Activated naive CD4-positive, alpha-beta T cell treated with Interleukin-2 at 50 U/mL for 16 hours (primary cell): Measurements from ENCODE around the gene VAX1.
"Not testable (repeated sequence)": the region's sequence is repeated elsewhere in the genome, so short reads cannot be mapped to it uniquely, and the experiment has no call there.

Experiments
- DNase-seq: peaks from one replicate; pipeline ENCODE4 v3.0.0-alpha.2; 2020

The VAX1 gene

DNA sequence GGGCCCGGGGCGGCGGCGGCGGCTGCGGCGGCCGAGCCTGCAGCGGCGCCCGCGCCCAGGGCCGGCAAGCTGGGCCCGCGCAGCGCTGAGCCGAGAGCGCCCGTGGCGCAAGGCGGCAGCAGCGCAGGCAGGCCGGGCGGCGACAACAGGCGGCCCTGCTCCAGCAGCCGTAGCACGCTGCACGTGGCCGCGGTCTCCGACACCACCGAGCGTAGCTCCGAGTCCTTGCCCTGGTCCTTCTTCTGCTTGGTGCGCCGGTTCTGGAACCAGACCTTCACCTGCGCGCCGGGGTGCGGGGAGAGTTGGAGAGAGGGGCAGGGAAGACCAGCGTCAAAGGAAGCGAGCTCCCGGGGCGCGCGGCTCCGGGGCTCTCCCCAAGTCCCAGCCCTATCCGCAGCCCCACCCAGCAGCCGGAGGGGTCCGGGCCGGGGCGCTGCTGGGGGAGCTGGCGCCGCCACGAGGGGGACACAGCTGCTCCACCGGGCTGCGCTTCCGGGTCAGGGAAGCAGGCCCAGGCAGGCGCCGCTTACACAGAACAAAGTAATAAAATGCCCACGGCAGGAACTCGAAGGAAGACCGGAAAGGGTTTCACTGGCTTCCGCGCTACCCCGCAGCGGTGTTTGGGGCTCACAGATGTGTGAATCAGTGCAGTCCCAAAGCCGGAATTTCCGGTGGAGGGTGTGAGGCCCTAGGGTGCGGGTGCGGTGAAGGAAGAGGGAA lies 3.6 kb downstream of the VAX1 start:
- no peak for DNase-seq

DNA sequence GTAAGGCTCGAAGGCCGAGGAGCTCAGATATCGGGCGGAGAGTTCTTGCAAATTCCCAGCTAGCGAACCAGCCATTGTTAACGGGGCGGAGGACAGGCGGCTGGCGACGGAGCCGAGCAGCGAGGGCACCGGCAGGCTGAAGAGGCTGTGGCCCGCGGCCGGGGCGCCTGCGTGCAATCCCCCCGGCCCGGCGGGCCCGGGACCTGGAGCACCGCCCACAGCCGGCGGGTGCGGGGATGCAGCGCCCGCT lies 4.1 kb downstream of the VAX1 start:
- DNase-seq: no peak

DNA sequence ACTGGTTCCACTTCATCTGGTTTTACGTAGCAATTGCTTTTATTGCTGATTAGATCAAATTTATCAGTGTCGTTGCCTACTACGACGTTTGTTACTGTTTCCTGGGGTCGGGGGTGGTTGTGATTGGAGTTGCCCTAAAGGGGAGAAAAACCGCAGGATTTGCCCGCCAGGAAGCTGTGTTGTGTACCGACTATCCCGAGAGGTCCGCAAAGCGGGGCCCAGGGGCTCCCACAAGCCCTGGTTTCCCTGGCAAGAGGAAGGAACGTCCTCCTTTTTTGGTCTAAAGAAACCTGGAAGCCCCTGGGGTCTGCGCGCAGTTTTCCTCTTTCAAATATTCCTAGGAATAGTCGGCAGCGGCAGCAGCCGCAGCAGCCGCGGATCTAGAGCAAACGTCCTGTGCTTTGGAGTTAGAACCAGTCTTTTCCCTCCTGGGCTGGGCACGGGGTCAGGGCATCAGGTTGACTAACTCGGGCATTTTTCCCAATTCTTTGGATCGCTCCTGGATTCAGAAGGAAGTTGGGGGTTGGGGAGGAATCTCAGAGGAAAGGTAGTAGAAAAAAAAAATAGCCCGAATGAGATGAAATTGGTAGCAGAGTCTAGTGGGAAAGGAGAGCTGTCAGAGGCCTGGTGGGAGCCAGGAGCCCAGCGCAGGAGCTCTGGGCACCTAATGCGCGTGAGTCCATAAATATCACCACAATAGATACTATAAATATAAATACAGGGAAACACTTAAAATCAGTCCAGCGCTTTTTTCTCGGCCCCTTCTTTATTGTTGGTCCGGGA lies 4.6 kb downstream of the VAX1 start:
- no peak for DNase-seq

DNA sequence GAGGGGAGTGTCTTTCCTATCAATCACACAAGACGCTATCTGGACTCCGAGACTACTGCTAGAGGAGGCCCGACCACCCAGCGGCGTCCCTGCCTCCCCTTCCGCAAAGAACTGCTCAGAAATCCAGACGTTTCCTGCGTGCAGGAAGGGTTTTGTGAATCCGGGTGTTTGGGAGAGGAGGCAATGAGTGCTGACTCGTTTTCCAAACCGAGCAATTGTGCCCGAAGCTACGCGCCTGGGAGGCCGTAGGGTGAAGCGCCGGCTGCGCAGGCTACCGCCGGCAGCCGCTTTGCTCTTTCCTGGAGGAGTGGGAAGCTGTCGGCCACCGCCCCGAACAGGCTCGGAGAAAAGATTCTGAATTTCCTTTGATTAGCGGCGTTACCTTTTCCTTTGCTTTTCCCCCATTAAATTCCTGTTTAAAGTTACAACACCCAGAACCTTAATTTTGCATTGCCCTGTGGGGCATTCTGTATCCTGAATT lies 5.3 kb downstream of the VAX1 start:
- DNase-seq: no peak

DNA sequence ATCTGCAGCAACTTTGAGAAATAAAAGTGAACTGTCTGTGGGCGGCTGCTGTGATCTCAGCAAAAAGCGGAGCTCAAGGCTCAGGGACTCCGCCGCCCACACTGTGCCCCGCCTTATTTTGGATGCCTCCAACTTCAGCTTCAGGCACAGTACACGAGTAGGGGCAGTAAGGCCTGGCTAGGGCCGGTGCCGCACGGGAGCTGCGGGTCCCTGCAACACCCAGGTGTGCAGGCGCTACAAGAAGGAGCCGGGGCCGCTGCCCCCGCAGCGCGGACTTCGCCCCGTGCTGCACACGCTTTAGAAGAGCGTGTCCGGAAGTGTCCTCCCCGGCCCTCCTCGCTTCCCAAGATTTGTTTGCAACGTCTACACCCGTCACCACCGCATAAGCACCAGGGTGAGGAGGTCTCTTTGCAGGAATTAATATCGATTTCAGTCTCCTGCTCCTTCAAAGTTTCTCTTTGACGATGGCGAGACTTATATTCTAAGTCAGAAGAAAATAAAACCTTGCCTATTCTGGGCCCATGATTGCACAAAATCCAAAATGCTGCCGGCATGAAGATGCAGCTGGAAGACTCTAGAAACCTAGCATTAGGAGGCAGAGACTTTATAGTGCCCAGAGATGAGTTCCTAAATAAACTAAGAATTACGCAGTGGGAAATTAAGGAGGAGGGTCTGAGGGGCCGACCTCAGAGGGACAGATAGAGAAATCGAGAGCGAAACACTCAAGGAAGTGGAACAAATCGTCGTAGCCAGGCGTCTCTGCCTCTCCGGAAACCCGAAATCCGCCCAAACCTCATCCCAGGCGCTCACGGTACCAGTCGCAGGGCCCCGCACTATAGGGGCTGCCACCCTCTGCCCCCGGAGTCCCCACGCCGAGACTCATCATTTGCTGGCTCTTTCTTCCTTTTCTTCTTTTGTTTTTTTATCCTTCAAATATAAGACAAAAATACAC lies 6.4 kb downstream of the VAX1 start:
- no peak for DNase-seq

GRCh38 chr10:117130862-117131375 lies 7.2 kb downstream of the VAX1 start:
- DNase-seq: no peak

- DNase-seq: no peak
Measured at GRCh38 chr10:117130346-117130745, 7.7 kb downstream of the VAX1 start.

- DNase-seq: not testable (repeated sequence)
Measured at GRCh38 chr10:117126645-117127044, 11.4 kb downstream of the VAX1 start.

DNA sequence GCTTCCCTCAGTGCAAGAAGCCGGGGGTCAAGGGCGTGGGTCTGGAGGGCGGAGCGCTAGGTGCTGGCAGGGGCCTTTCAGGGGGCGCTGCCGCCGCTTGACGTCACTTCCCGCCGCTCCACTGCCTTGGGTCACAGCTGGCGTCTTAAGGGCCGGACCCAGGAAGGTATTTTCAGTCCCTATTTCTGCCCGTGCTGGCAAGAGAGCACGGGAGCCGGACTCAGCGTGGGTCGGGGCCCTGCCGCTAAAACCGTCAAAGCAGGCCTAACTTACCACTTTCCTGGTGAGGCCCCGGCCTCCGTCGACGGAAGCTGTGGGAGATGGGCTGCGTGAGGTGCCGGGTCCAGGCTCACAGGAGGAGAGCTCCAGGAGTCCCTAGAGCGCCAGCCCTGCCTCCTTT lies 12.0 kb downstream of the VAX1 start:
- no peak for DNase-seq

DNA sequence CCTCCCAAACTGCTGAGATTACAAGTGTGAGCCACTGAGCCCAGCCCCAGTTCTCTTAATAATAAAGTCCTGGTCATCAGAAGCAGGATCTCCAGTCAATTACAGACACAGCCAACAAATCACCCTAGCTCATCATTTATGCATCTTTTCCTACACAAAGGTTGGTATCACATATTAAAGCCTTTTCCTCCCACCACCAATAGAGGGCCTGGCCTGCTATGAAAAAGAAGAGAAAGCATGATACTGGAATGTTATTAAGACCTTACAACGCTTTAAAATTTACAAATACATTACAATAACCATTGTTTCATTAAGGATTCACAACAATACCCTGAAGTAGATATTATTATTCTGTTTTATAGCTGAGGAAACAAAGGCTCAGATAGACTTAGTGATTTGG lies 25.9 kb downstream of the VAX1 start:
- DNase-seq: no peak

GRCh38 chr10:117107238-117107637 lies 30.8 kb downstream of the VAX1 start:
- no peak for DNase-seq

- DNase-seq: no peak
Measured at GRCh38 chr10:117096599-117097201, 41.4 kb downstream of the VAX1 start.

- no peak for DNase-seq
Measured at GRCh38 chr10:117094856-117095255, 43.2 kb downstream of the VAX1 start.

DNA sequence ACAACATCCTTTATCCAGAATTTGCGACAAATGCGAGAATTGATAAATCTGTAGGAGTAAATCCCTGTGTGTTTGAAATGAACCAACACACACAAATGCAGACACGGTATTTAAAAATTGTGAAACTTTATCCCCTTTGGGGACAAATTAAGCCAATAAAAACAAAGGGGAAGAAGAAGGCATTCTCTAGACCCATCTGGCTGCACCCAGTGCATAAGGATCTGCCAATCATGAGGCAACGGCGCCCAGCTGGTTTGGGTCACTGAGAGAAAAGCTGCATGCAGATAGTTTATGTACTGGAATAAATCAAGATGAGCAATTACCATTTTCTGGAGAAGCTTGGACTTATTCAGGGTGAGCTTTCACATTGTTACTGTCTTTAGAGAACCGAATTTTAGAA lies 45.7 kb downstream of the VAX1 start:
- no peak for DNase-seq

GRCh38 chr10:117090834-117091233 lies 47.2 kb downstream of the VAX1 start:
- DNase-seq: no peak

GRCh38 chr10:117087521-117087920 lies 50.5 kb downstream of the VAX1 start:
- DNase-seq: no peak

- no peak for DNase-seq
Measured at GRCh38 chr10:117086546-117086945, 51.5 kb downstream of the VAX1 start.

DNA sequence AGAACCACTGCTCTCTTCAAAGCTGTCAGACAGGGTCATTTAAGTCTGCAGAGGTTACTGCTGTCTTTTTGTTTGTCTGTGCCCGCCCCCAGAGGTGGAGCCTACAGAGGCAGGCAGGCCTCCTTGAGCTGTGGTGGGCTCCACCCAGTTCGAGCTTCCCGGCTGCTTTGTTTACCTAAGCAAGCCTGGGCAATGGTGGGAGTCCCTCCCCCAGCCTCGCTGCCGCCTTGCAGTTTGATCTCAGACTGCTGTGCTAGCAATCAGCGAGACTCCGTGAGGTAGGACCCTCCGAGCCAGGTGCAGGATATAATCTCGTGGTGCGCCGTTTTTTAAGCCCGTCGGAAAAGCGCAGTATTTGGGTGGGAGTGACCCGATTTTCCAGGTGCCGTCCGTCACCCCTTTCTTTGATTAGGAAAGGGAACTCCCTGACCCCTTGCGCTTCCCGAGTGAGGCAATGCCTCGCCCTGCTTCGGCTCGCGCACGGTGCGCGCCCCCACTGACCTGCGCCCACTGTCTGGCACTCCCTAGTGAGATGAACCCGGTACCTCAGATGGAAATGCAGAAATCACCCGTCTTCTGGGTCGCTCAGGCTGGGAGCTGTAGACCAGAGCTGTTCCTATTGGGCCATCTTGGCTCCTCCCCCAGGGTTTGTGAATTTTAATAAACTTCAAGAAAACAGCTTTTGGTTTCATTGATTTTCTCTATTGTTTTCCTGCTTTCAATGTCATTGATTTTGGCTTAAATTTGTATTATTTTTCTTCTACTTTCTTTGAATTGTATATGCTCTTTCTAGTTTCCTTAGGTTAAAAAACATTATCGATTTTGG lies 53.4 kb downstream of the VAX1 start:
- DNase-seq: not testable (repeated sequence)
